ENCODE results near the gene ETS2.

Gene ETS2

DNA sequence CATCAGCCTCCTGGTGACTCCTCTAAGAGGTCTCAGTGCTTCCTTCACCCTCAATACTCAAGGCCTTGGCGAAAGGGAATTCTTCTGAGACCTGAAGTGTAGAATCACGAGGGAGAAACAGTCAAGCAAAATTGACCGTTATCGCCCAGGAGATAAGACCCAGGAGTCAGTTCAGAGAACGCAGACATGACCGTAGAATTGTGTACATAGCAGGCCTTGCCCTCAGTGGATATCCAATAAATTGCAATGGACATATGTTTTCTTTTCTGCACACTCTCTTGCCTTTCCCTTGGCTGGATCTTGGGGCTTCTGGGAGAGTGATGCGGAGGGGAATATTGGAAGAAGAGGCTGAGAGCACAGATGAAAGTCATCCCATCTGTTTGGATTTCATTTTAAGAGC lies 15.7 kb upstream of the ETS2 start:
- Histone ChIP-seq H3K9ac (ENCODE audit: insufficient read length, low read depth) (no peak overlapping the region), H3K9me3 (ENCODE audit: insufficient read depth, low read length) (no peaks in the 10 kb centered on the region), H3K27me3 (ENCODE audit: insufficient read depth, insufficient read length) (no peaks in the 10 kb centered on the region), H3K4me3 (ENCODE audit: insufficient read length, low read depth) (no peak overlapping the region), H3K36me3 (ENCODE audit: insufficient read depth, insufficient read length, low read length) (no peaks in the 10 kb centered on the region), H3K4me1 (ENCODE audit: insufficient read depth, insufficient read length) (peaks cover 8% of the 10 kb centered on the region)
- no peak for DNase-seq (ENCODE audit: low read depth, low spot score)
- no peak for TF ChIP-seq YY1 (IDR thresholded peaks at IDR 0.05; ENCODE audit: insufficient read depth, insufficient read length)
- TF ChIP-seq ZNF274 (IDR thresholded peaks at IDR 0.05; ENCODE audit: low read depth, low read length): no peak
- TF ChIP-seq SUZ12 (IDR thresholded peaks at IDR 0.05; ENCODE audit: extremely low read depth, insufficient read depth, insufficient read length): no peak

DNA sequence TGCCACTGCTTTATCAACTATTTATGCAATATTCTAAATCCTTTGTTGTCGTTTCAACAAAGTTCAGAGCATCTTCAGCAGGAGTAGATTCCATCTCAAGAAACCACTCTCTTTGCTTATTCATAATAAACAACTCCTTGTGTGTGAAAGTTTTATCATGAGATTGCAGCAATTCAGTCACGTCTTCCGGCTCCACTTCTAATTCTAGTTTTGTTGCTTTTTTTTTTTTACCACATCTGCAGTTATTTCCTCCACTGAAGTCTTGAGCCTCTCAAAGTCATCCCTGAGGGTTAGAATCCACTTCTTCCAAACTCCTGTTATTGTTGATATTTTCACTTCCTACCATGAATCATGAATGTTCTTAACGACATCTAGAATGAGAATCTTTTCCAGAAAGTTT lies 14.8 kb upstream of the ETS2 start:
- no peaks in the 10 kb centered on the region for H3K9me3 ChIP-seq (ENCODE audit: insufficient read depth, low read length)
- H3K4me3 ChIP-seq (ENCODE audit: insufficient read length, low read depth): no peak overlapping the region
- H3K4me1 ChIP-seq (ENCODE audit: insufficient read depth, insufficient read length): peaks cover 12% of the 10 kb centered on the region
- no peaks in the 10 kb centered on the region for H3K27me3 ChIP-seq (ENCODE audit: insufficient read depth, insufficient read length)
- DNase-seq (ENCODE audit: low read depth, low spot score): no peak
- TF ChIP-seq ZNF274 (IDR thresholded peaks at IDR 0.05; ENCODE audit: low read depth, low read length) (no peak), YY1 (IDR thresholded peaks at IDR 0.05; ENCODE audit: insufficient read depth, insufficient read length) (no peak), SUZ12 (IDR thresholded peaks at IDR 0.05; ENCODE audit: extremely low read depth, insufficient read depth, insufficient read length) (no peak)
- H3K36me3 ChIP-seq (ENCODE audit: insufficient read depth, insufficient read length, low read length): no peaks in the 10 kb centered on the region
- H3K9ac ChIP-seq (ENCODE audit: insufficient read length, low read depth): no peak overlapping the region

DNA sequence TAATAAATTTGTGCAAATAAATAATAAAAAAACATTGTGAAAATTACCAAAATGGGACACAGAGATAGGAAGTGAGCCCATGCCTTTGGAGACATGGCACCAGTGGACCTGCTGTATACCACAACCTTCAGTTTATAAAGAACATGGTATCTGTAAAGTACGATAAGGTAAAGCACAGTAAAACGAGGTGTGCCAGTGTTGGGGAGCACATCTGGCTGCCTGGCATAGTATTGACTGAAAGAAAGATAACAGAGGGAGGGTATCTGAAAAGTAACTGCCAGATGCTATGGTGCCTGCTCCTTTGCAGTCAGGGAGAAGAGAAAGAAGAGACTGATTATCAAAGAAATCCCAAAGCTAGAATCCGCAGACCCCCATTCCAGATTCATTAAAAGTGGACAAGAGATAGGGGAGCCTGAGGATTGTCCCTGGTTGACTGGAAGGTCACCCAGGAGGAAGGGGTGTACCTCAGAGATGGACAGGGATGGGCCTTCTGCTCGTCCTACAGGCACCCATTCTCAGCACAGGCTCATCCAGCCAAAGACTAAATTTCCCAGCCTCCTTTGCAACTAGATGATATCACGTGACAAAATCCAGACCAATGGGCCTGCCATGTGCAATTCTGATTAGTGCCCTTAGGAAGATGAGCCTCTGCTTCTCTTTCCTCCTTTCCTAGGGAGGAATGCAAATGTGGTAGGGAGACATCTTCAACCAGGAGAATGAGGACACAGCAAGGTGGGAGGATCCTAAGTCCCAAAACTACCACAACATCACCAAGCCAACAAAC lies 12.9 kb upstream of the ETS2 start:
- Histone ChIP-seq H3K9ac (ENCODE audit: insufficient read length, low read depth) (no peak overlapping the region), H3K27me3 (ENCODE audit: insufficient read depth, insufficient read length) (no peaks in the 10 kb centered on the region), H3K36me3 (ENCODE audit: insufficient read depth, insufficient read length, low read length) (no peaks in the 10 kb centered on the region), H3K9me3 (ENCODE audit: insufficient read depth, low read length) (no peaks in the 10 kb centered on the region), H3K4me3 (ENCODE audit: insufficient read length, low read depth) (no peak overlapping the region), H3K4me1 (ENCODE audit: insufficient read depth, insufficient read length) (peaks cover 15% of the 10 kb centered on the region)
- no peak for TF ChIP-seq SUZ12 (IDR thresholded peaks at IDR 0.05; ENCODE audit: extremely low read depth, insufficient read depth, insufficient read length)
- no peak for TF ChIP-seq YY1 (IDR thresholded peaks at IDR 0.05; ENCODE audit: insufficient read depth, insufficient read length)
- no peak for TF ChIP-seq ZNF274 (IDR thresholded peaks at IDR 0.05; ENCODE audit: low read depth, low read length)
- no peak for DNase-seq (ENCODE audit: low read depth, low spot score)

DNA sequence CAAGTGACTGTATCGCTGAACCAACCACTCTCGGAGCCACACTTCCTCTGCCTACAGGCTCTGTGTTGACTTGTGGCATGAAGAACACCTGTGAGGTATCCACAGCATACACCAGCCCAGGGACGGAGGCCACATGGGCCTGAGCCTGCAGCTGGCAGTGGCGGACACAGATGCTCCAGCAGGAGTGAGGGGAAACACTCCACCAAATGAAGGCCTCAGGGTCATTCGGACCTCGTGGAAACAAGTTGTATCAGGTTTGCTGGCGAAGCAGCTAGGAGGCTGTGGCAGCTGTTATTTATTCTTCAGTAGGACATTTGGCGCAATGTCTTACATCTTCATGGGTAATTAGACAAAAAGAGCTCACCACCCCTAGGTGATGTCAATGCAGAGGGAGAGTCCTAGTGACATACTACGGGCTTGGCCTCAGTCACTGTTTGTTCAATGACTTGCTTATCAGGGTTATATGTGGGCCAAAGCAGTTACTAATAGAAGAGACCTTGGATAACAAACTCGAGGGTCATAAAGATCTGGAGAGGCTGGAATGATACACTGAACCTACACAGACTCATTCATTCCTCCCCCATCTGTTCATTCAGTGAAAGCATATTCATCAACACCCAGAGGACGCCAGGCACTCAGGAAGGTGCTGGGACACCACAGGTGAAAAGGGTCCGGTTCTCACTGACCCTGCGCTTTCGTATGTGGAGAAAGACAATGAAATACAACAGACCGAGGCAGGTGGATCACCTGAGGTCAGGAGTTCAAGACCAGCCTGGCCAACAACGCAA lies 11.6 kb upstream of the ETS2 start:
- no peak for TF ChIP-seq SUZ12 (IDR thresholded peaks at IDR 0.05; ENCODE audit: extremely low read depth, insufficient read depth, insufficient read length)
- TF ChIP-seq ZNF274 (IDR thresholded peaks at IDR 0.05; ENCODE audit: low read depth, low read length): no peak
- TF ChIP-seq YY1 (IDR thresholded peaks at IDR 0.05; ENCODE audit: insufficient read depth, insufficient read length): no peak
- Histone ChIP-seq H3K27me3 (ENCODE audit: insufficient read depth, insufficient read length) (no peaks in the 10 kb centered on the region), H3K9ac (ENCODE audit: insufficient read length, low read depth) (no peak overlapping the region), H3K4me3 (ENCODE audit: insufficient read length, low read depth) (no peak overlapping the region), H3K9me3 (ENCODE audit: insufficient read depth, low read length) (no peaks in the 10 kb centered on the region), H3K36me3 (ENCODE audit: insufficient read depth, insufficient read length, low read length) (no peaks in the 10 kb centered on the region), H3K4me1 (ENCODE audit: insufficient read depth, insufficient read length) (peaks cover 17% of the 10 kb centered on the region)
- no peak for DNase-seq (ENCODE audit: low read depth, low spot score)

DNA sequence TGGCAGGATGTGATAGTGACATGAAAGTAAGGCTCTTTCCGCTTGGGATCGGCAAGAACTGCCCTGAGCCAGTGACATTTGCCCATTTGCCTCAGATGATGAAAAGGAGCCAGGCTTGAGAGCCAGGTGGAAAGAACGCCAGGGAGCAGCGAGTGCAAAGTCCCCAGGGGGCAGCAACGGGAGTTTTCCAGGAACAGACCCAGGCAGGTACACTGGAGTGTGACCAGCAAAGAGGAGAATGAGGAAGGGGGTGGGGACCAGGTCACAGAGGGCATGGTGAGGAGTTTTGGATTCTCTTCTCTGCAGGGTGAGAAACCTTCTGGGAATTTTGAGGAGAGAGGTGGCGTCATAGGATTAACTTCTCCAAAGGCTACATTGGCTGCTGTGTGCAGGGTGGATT lies 10.8 kb upstream of the ETS2 start:
- Histone ChIP-seq H3K4me1 (ENCODE audit: insufficient read depth, insufficient read length) (peaks cover 17% of the 10 kb centered on the region), H3K27me3 (ENCODE audit: insufficient read depth, insufficient read length) (no peaks in the 10 kb centered on the region), H3K4me3 (ENCODE audit: insufficient read length, low read depth) (no peak overlapping the region), H3K36me3 (ENCODE audit: insufficient read depth, insufficient read length, low read length) (no peaks in the 10 kb centered on the region), H3K9me3 (ENCODE audit: insufficient read depth, low read length) (no peaks in the 10 kb centered on the region), H3K9ac (ENCODE audit: insufficient read length, low read depth) (no peak overlapping the region)
- no peak for TF ChIP-seq ZNF274 (IDR thresholded peaks at IDR 0.05; ENCODE audit: low read depth, low read length)
- no peak for TF ChIP-seq SUZ12 (IDR thresholded peaks at IDR 0.05; ENCODE audit: extremely low read depth, insufficient read depth, insufficient read length)
- no peak for TF ChIP-seq YY1 (IDR thresholded peaks at IDR 0.05; ENCODE audit: insufficient read depth, insufficient read length)
- no peak for DNase-seq (ENCODE audit: low read depth, low spot score)

DNA sequence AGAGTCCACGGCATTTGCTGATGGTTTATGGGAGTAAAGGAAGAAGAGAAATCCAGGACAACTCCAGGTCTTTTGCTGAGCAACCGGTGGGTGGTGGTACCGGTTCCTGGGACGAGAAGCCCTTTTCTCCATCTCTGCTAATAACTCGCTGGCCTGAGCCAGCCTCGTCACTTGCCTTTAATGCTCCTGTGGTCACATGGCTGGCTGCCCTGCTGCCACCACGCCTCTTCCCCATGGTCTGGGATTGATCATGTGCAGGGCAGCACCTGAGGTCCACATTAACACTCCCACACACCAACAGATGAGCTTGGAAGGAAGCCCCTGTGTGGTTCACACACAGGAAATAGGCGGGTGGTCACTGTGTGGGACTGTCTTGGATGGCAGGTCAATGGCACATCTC lies 10.3 kb upstream of the ETS2 start:
- Histone ChIP-seq H3K4me3 (ENCODE audit: insufficient read length, low read depth) (no peak overlapping the region), H3K27me3 (ENCODE audit: insufficient read depth, insufficient read length) (no peaks in the 10 kb centered on the region), H3K9me3 (ENCODE audit: insufficient read depth, low read length) (no peaks in the 10 kb centered on the region), H3K36me3 (ENCODE audit: insufficient read depth, insufficient read length, low read length) (no peaks in the 10 kb centered on the region), H3K9ac (ENCODE audit: insufficient read length, low read depth) (no peak overlapping the region), H3K4me1 (ENCODE audit: insufficient read depth, insufficient read length) (peaks cover 17% of the 10 kb centered on the region)
- no peak for DNase-seq (ENCODE audit: low read depth, low spot score)
- no peak for TF ChIP-seq ZNF274 (IDR thresholded peaks at IDR 0.05; ENCODE audit: low read depth, low read length)
- TF ChIP-seq SUZ12 (IDR thresholded peaks at IDR 0.05; ENCODE audit: extremely low read depth, insufficient read depth, insufficient read length): no peak
- TF ChIP-seq YY1 (IDR thresholded peaks at IDR 0.05; ENCODE audit: insufficient read depth, insufficient read length): no peak

DNA sequence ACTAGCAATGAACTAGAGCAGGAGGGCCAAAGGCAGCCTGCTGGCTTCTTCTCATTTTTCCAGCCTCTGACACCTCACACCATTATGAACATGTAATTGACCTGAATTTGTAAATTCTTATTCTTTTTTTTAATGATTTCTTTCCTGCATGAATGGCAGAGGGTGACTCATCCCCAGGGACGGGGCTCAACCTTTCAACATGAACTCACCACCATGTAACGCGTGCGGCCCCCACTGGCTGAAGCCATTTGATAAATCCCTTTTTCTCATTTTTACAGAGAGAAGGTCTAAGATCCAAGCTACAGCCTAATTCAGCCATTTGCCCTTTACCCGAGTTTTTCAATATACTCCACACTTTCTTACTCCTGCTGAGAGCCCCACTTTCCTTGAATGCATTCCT lies 9.3 kb upstream of the ETS2 start:
- Histone ChIP-seq H3K9ac (ENCODE audit: insufficient read length, low read depth) (no peak overlapping the region), H3K4me3 (ENCODE audit: insufficient read length, low read depth) (no peak overlapping the region), H3K4me1 (ENCODE audit: insufficient read depth, insufficient read length) (peaks cover 17% of the 10 kb centered on the region), H3K36me3 (ENCODE audit: insufficient read depth, insufficient read length, low read length) (no peaks in the 10 kb centered on the region), H3K9me3 (ENCODE audit: insufficient read depth, low read length) (no peaks in the 10 kb centered on the region), H3K27me3 (ENCODE audit: insufficient read depth, insufficient read length) (no peaks in the 10 kb centered on the region)
- DNase-seq (ENCODE audit: low read depth, low spot score): no peak
- TF ChIP-seq ZNF274 (IDR thresholded peaks at IDR 0.05; ENCODE audit: low read depth, low read length): no peak
- TF ChIP-seq SUZ12 (IDR thresholded peaks at IDR 0.05; ENCODE audit: extremely low read depth, insufficient read depth, insufficient read length): no peak
- TF ChIP-seq YY1 (IDR thresholded peaks at IDR 0.05; ENCODE audit: insufficient read depth, insufficient read length): no peak

Data from NT2/D1 (cell line).